ENCODE measurements around the gene ZAP70. TPM values are rescaled to one million over a fixed set of nuclear protein-coding genes. Genes with fewer than 3 reads are reported as not detected.
A peak's percentile ranks its signal among the peaks of the same experiment; 100 is the strongest.

The ZAP70 gene
- total RNA-seq, 1 donor = under 0.01 TPM

GRCh38 chr2:97728091-97728731 lies 14.8 kb downstream of the ZAP70 start:
- Histone ChIP-seq H3K4me2 (ENCODE audit: insufficient read depth, low read length) (no peak overlapping the region), H3K27ac (ENCODE audit: low read depth, low read length) (no peak overlapping the region), H3K27me3 (ENCODE audit: insufficient read depth, low read length) (no peaks in the 10 kb centered on the region), H2AFZ (ENCODE audit: low read length) (no peak overlapping the region), H3K4me1 (ENCODE audit: insufficient read depth, low read length) (no peaks in the 10 kb centered on the region), H3K4me3 (ENCODE audit: insufficient read depth, low read length) (no peak overlapping the region), H3K36me3 (ENCODE audit: insufficient read depth, low read length) (no peaks in the 10 kb centered on the region), H4K20me1 (ENCODE audit: insufficient read depth, low read length) (no peaks in the 10 kb centered on the region), H3K79me2 (ENCODE audit: insufficient read depth, low read length) (no peaks in the 10 kb centered on the region), H3K9me3 (ENCODE audit: low read depth, low read length) (no peaks in the 10 kb centered on the region)
- TF ChIP-seq, protein P1, sequence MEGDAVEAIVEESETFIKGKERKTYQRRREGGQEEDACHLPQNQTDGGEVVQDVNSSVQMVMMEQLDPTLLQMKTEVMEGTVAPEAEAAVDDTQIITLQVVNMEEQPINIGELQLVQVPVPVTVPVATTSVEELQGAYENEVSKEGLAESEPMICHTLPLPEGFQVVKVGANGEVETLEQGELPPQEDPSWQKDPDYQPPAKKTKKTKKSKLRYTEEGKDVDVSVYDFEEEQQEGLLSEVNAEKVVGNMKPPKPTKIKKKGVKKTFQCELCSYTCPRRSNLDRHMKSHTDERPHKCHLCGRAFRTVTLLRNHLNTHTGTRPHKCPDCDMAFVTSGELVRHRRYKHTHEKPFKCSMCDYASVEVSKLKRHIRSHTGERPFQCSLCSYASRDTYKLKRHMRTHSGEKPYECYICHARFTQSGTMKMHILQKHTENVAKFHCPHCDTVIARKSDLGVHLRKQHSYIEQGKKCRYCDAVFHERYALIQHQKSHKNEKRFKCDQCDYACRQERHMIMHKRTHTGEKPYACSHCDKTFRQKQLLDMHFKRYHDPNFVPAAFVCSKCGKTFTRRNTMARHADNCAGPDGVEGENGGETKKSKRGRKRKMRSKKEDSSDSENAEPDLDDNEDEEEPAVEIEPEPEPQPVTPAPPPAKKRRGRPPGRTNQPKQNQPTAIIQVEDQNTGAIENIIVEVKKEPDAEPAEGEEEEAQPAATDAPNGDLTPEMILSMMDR (IDR thresholded peaks at IDR 0.05; ENCODE audit: extremely low read depth, low read depth, low read length) = no peak
- DNase-seq (ENCODE audit: insufficient read length, low spot score, missing footprints) = peak; percentile 87

- no peak for DNase-seq (ENCODE audit: insufficient read length, low spot score, missing footprints)
- Histone ChIP-seq H3K27me3 (ENCODE audit: insufficient read depth, low read length) (no peaks in the 10 kb centered on the region), H3K4me2 (ENCODE audit: insufficient read depth, low read length) (no peak overlapping the region), H3K9me3 (ENCODE audit: low read depth, low read length) (no peaks in the 10 kb centered on the region), H4K20me1 (ENCODE audit: insufficient read depth, low read length) (no peaks in the 10 kb centered on the region), H3K27ac (ENCODE audit: low read depth, low read length) (no peak overlapping the region), H3K4me3 (ENCODE audit: insufficient read depth, low read length) (no peak overlapping the region), H3K4me1 (ENCODE audit: insufficient read depth, low read length) (no peaks in the 10 kb centered on the region), H2AFZ (ENCODE audit: low read length) (no peak overlapping the region), H3K79me2 (ENCODE audit: insufficient read depth, low read length) (no peaks in the 10 kb centered on the region), H3K36me3 (ENCODE audit: insufficient read depth, low read length) (no peaks in the 10 kb centered on the region)
- TF ChIP-seq, protein P1 (IDR thresholded peaks at IDR 0.05; ENCODE audit: extremely low read depth, low read depth, low read length) = no peak
Measured at GRCh38 chr2:97730245-97730644, 16.9 kb downstream of the ZAP70 start.

DNA sequence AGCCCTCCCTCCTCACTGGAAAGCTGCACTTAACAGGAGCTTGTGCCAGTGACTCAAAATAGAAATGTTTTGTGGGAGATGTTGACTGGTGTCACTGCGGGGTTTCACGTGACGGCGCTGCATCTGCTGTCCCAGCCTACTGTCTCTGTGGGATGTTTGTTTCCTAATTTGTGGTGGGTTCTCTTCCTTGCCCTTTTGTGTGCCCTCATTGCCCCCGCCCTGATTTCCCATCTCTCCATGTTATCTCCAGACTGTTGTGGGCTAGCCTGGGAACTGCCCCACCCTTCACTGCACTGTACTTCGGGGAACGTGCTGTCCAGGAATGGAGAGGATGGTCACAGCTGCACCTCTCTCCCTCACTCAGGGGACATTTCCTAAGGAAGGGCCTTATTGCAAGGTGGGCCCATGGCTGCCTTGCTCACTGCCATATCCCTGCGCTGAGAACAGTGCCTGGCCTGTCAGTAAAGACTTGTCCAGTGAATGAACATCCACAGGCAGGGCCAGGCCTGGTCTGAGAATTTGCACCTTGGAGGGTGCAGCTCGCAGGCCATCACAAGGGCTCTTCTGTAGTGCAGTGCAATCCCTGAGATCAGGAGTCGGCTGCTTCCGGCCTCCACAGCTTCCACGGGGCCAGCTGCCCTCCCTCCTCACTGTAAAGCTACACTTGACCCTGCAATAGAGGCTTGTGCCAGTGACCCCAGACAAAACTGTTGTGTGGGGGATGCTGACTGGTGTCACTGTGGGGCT lies 18.1 kb downstream of the ZAP70 start:
- no peaks in the 10 kb centered on the region for H3K4me1 ChIP-seq (ENCODE audit: insufficient read depth, low read length)
- H3K27ac ChIP-seq (ENCODE audit: low read depth, low read length) = no peak overlapping the region
- TF ChIP-seq, protein P1 (IDR thresholded peaks at IDR 0.05; ENCODE audit: extremely low read depth, low read depth, low read length) = no peak
- H4K20me1 ChIP-seq (ENCODE audit: insufficient read depth, low read length) = no peaks in the 10 kb centered on the region
- H3K4me3 ChIP-seq (ENCODE audit: insufficient read depth, low read length) = no peak overlapping the region
- H3K9me3 ChIP-seq (ENCODE audit: low read depth, low read length) = no peaks in the 10 kb centered on the region
- H3K27me3 ChIP-seq (ENCODE audit: insufficient read depth, low read length) = no peaks in the 10 kb centered on the region
- H2AFZ ChIP-seq (ENCODE audit: low read length) = no peak overlapping the region
- H3K36me3 ChIP-seq (ENCODE audit: insufficient read depth, low read length) = no peaks in the 10 kb centered on the region
- H3K79me2 ChIP-seq (ENCODE audit: insufficient read depth, low read length) = no peaks in the 10 kb centered on the region
- no peak overlapping the region for H3K4me2 ChIP-seq (ENCODE audit: insufficient read depth, low read length)
- peak; percentile 53 for DNase-seq (ENCODE audit: insufficient read length, low spot score, missing footprints)

Data from osteoblast (primary cell).